Thymus (tissue), 11 donors: ENCODE data around the gene ACVR1B. TPM values are rescaled to one million over a fixed set of nuclear protein-coding genes. Genes with fewer than 3 reads are reported as not detected.
A peak's percentile ranks its signal among the peaks of the same experiment; 100 is the strongest.

Experiments
- DNase-seq, 9 donors: peaks; one replicate each; pipeline ENCODE4 v3.0.0-alpha.2; 2013; ENCODE audit warnings: low spot score in 9 of 9, low read depth in 6 of 9, missing footprints in 1 of 9
- H3K27ac ChIP-seq, 2 donors: one replicate each; pipeline ENCODE4 v1.5.1; 2013; ENCODE audit warnings: control low read depth in 1 of 2, low read depth in 1 of 2, low read length in 1 of 2, mild to moderate bottlenecking in 1 of 2, moderate library complexity in 1 of 2
- H3K27me3 ChIP-seq, 2 donors: one replicate each; pipeline ENCODE4 v1.5.1; 2013; ENCODE audit warnings: low read length in 1 of 2; ENCODE audit not compliant: control insufficient read depth in 2 of 2, insufficient read depth in 1 of 2
- H3K36me3 ChIP-seq, 2 donors: one replicate each; pipeline ENCODE4 v1.5.1; 2013; ENCODE audit warnings: low read length in 1 of 2, mild to moderate bottlenecking in 1 of 2, moderate library complexity in 1 of 2; ENCODE audit not compliant: control insufficient read depth in 2 of 2, insufficient read depth in 2 of 2
- H3K4me1 ChIP-seq, 2 donors: one replicate each; pipeline ENCODE4 v1.5.1; 2013; ENCODE audit warnings: low read length in 2 of 2; ENCODE audit not compliant: control insufficient read depth in 2 of 2, insufficient read depth in 2 of 2
- H3K4me3 ChIP-seq, 2 donors: one replicate each; pipeline ENCODE4 v1.5.1; 2013; ENCODE audit warnings: low read length in 2 of 2, control low read depth in 1 of 2, mild to moderate bottlenecking in 1 of 2
- H3K9me3 ChIP-seq, 2 donors: one replicate each; pipeline ENCODE4 v1.5.1; 2013; ENCODE audit warnings: low read length in 1 of 2, mild to moderate bottlenecking in 1 of 2; ENCODE audit not compliant: control insufficient read depth in 2 of 2, insufficient read depth in 1 of 2
- WGBS: extraction: QIAGEN DNeasy Blood & Tissue Kit; methylation state at CpG from one replicate; pipeline ENCODE4 v1.1.7; 2013; 5-methylcytosine and 5-hydroxymethylcytosine counted together
- polyA plus RNA-seq: library from polyadenylated mRNA; stranded (reverse); fragments of 200-250 nt; gene quantifications from one replicate; pipeline ENCODE4 v1.2.3, GENCODE V29; 2013
- total RNA-seq: library from RNA; stranded (reverse); fragments of 120-200 nt; gene quantifications from one replicate; pipeline ENCODE4 v1.2.4, GENCODE V29; 2013
- donor health status: healthy.

The ACVR1B gene
- total and polyA plus RNA-seq, 2 donors, result 7.2 to 9.9 TPM

- Histone ChIP-seq H3K27me3 (no peaks in the 10 kb centered on the region), H3K27ac (no peak overlapping the region), H3K36me3 (no peaks in the 10 kb centered on the region), H3K4me3 (no peak overlapping the region), H3K9me3 (peaks cover 0 to 7% of the 10 kb centered on the region in 2 donors), H3K4me1 (peaks cover 0 to 15% of the 10 kb centered on the region in 2 donors)
- WGBS, result 88% methylated on average over 15 of the region's 15 CpGs
- no peak for DNase-seq
These were observed 10.4 kb upstream of the ACVR1B start for GRCh38 chr12:51941011-51941581.

GRCh38 chr12:51941604-51942003 is 9.9 kb upstream of the ACVR1B start:
- H3K27me3 ChIP-seq, result no peaks in the 10 kb centered on the region
- peak in 1 of 9 donors; percentile 45 for DNase-seq
- H3K4me3 ChIP-seq, result no peak overlapping the region
- H3K9me3 ChIP-seq, result peaks cover 0 to 7% of the 10 kb centered on the region in 2 donors
- 52% methylated on average over 4 of the region's 4 CpGs for WGBS
- H3K27ac ChIP-seq, result no peak overlapping the region
- no peaks in the 10 kb centered on the region for H3K36me3 ChIP-seq
- H3K4me1 ChIP-seq, result peaks cover 0 to 15% of the 10 kb centered on the region in 2 donors

DNA sequence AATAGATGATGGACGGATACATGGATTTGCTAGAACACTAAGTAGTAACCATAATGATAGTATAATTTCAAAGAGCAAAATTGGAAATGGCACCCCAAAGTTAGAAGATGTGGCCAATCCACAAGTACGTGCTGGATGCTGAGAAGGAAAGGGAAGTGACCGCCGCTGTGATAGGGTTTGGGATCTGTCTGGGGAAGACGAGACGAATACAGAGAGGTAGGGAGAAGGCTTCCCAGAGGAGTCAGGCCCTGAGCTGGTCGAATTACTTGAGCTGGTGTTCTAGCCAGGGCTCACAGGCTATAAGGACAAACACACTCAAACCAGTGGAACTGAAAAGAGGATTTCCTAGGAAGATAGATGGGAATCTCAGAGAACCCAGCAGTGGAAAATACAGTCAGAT is 9.4 kb upstream of the ACVR1B start:
- Histone ChIP-seq H3K27me3 (no peaks in the 10 kb centered on the region), H3K4me3 (no peak overlapping the region), H3K9me3 (peaks cover 0 to 7% of the 10 kb centered on the region in 2 donors), H3K4me1 (peaks cover 0 to 15% of the 10 kb centered on the region in 2 donors), H3K27ac (no peak overlapping the region), H3K36me3 (no peaks in the 10 kb centered on the region)
- WGBS, result 96% methylated on average over 7 of the region's 7 CpGs
- DNase-seq, result no peak

DNA sequence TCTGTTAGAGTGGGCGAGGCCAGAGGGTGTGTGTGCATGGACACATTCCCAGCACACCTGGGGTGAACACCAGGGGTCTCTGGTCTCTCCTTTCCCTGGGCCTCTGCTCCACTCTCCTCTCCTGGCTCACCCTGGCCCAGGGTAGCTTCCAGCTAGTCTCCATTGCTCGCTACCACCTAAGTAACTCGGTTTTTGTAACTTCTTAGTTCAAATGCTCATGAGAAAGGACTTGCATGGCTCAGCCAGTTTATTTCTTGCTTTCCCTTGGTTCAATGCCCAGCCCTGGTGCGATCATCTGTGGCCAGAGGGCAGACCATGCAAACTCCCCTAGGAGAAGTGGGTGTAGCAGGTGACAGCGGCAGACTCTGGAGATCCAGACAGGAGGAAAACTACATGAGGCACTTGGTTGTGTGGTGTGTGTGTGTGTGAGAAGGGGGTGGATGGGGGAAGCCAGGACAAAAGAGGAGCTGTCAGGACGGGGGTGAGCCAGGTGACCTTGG is 8.9 kb upstream of the ACVR1B start:
- Histone ChIP-seq H3K27ac (no peak overlapping the region), H3K4me1 (peaks cover 0 to 15% of the 10 kb centered on the region in 2 donors), H3K9me3 (peaks cover 0 to 7% of the 10 kb centered on the region in 2 donors), H3K27me3 (no peaks in the 10 kb centered on the region), H3K4me3 (no peak overlapping the region), H3K36me3 (no peaks in the 10 kb centered on the region)
- DNase-seq, result no peak
- 94% methylated on average over 6 of the region's 6 CpGs for WGBS

GRCh38 chr12:51943346-51943745 is 8.2 kb upstream of the ACVR1B start:
- H3K27ac ChIP-seq, result no peak overlapping the region
- no peak for DNase-seq
- H3K9me3 ChIP-seq, result peaks cover 0 to 7% of the 10 kb centered on the region in 2 donors
- 100% methylated on average over 2 of the region's 2 CpGs for WGBS
- H3K27me3 ChIP-seq, result no peaks in the 10 kb centered on the region
- no peak overlapping the region for H3K4me3 ChIP-seq
- H3K4me1 ChIP-seq, result peaks cover 0 to 15% of the 10 kb centered on the region in 2 donors
- H3K36me3 ChIP-seq, result no peaks in the 10 kb centered on the region

DNA sequence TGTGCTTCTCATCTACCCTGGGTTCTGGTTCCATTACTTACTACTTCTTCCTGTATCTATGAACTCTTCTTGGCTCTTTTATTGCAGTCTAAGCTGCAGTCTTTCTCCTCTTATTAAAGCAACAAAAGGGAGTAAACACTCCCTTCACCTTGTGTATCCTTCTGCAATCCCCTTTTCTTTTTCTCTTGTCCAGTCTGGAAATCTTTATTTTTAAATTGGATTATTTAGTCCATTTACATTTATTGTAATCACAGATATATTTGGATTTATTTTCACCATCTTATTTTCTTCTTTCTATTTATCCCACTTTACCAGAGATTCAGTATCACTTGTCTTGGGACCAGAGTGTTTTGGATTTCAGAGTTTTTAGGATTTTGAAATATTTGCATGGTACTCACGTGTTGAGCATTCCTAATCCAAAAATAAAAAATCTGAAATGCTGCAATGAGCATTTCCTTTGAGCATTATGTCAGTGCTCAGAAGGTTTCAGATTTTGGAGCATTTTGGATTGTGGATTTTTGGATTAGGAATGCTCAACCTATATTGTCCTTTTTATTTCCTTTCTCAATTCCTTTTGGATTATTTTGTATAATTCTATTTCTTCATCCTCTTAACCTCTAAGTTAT is 6.8 kb upstream of the ACVR1B start:
- 96% methylated on average over 1 of the region's 1 CpG for WGBS
- Histone ChIP-seq H3K27me3 (peaks cover 0 to under 1% of the 10 kb centered on the region in 2 donors), H3K4me1 (peaks cover 0 to 15% of the 10 kb centered on the region in 2 donors), H3K27ac (no peak overlapping the region), H3K36me3 (no peaks in the 10 kb centered on the region), H3K4me3 (no peak overlapping the region), H3K9me3 (peaks cover 0 to 7% of the 10 kb centered on the region in 2 donors)
- no peak for DNase-seq

- Histone ChIP-seq H3K4me1 (peaks cover 4 to 9% of the 10 kb centered on the region in 2 donors), H3K4me3 (no peak overlapping the region), H3K27me3 (peaks cover 0 to 8% of the 10 kb centered on the region in 2 donors), H3K27ac (no peak overlapping the region), H3K36me3 (no peaks in the 10 kb centered on the region), H3K9me3 (peaks cover 0 to 7% of the 10 kb centered on the region in 2 donors)
- DNase-seq, result no peak
- 97% methylated on average over 8 of the region's 8 CpGs for WGBS
These were observed 4.1 kb upstream of the ACVR1B start for GRCh38 chr12:51947246-51947996.

DNA sequence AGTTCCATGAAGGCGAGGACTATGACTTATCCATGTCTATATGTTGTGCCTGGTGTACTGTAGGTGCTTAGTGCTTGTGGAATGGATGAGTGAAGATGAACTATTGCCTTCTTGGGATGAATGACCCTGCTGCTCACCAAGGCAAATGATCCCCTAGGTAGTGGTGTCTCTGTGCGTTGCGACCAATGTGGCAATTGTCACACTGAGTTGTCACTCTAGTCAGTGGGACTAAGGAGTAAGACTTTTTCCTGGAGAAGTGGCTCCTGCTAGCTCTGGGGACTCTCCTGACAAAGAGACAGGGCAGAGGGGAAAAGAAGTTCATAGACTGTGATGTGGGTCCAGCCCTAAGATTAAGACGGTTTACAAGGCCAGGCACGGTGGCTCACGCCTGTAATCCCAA is 3.4 kb upstream of the ACVR1B start:
- 99% methylated on average over 6 of the region's 6 CpGs for WGBS
- H3K36me3 ChIP-seq, result no peaks in the 10 kb centered on the region
- H3K4me1 ChIP-seq, result peaks cover 7 to 15% of the 10 kb centered on the region in 2 donors
- H3K9me3 ChIP-seq, result peaks cover 0 to 7% of the 10 kb centered on the region in 2 donors
- H3K4me3 ChIP-seq, result no peak overlapping the region
- H3K27me3 ChIP-seq, result peaks cover 0 to 8% of the 10 kb centered on the region in 2 donors
- no peak overlapping the region for H3K27ac ChIP-seq
- DNase-seq, result no peak
